HepG2 (cell line): ENCODE results near the gene ARHGEF38.

Experiments
- BHLHE40 ChIP-seq: IDR thresholded peaks from 2 replicates; pipeline ENCODE4 v1.6.1; 2011; ENCODE audit warnings: low read length, improper control_type of control experiment
- POLR2A ChIP-seq, 2 experiments: IDR thresholded peaks; 2 replicates each; pipeline ENCODE4 v1.6.1; 2011; ENCODE audit warnings: low read depth in 2 of 2, low read length in 2 of 2, mild to moderate bottlenecking in 1 of 2, moderate library complexity in 1 of 2; ENCODE audit not compliant: insufficient read depth in 1 of 2
- RNF2 ChIP-seq: fragments of 450-650 bp; conservative IDR thresholded peaks from 2 replicates; pipeline ENCODE4 v1.6.1; 2016; ENCODE audit warnings: low read depth
- ZNF326 ChIP-seq: sonication (generic); formaldehyde crosslinking; IDR thresholded peaks from 2 replicates; pipeline ENCODE4 v1.4.0; 2020; ENCODE audit warnings: missing genetic modification reagents, borderline replicate concordance
- TF ChIP-seq, protein P1 (sequence below): sonication (generic); formaldehyde crosslinking; IDR thresholded peaks from 2 replicates; pipeline ENCODE4 v1.5.0; 2020; ENCODE audit warnings: mild to moderate bottlenecking, missing genetic modification reagents, moderate library complexity
- TF ChIP-seq, protein P2 (sequence below): sonication (generic); formaldehyde crosslinking; IDR thresholded peaks from 2 replicates; pipeline ENCODE4 v1.4.0; 2020; ENCODE audit warnings: missing genetic modification reagents

DNA sequence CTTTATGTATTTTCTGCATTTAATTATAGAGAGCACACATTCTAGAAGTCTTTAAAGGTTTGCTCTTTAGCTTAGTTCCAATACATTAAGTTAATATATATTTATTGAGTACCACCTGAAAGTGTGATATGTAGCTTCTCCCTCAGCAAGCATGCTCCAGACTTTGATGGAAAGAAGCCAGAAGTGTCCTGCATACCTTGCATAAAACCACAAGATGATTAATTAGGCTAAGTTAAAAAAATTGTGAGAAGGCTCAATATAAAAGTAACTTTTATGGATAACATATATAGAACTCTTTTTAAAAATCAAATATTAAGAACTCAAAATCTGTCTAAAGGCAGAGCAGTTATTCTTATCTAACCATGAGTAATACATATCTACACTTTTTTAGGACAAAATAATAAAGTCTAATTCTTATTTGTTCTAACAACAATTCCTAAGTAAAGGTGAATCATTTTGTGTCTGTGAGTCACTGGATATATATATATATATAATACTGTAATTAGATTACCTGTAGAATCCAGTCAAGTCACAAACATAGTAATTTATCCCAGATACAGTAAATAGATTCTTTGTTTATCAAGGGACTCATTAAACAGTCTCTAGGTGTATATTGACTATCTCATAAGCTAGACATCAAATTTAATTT, 104.8 kb downstream of the ARHGEF38 start:
- TF ChIP-seq ZNF326 (no peak), POLR2A (IDR thresholded peaks at IDR 0.05; ENCODE audit: insufficient read depth in 1 of 2, low read depth in 2 of 2, low read length in 2 of 2) (no peak), RNF2 (no peak), BHLHE40 (no peak)
- TF ChIP-seq, protein P1, sequence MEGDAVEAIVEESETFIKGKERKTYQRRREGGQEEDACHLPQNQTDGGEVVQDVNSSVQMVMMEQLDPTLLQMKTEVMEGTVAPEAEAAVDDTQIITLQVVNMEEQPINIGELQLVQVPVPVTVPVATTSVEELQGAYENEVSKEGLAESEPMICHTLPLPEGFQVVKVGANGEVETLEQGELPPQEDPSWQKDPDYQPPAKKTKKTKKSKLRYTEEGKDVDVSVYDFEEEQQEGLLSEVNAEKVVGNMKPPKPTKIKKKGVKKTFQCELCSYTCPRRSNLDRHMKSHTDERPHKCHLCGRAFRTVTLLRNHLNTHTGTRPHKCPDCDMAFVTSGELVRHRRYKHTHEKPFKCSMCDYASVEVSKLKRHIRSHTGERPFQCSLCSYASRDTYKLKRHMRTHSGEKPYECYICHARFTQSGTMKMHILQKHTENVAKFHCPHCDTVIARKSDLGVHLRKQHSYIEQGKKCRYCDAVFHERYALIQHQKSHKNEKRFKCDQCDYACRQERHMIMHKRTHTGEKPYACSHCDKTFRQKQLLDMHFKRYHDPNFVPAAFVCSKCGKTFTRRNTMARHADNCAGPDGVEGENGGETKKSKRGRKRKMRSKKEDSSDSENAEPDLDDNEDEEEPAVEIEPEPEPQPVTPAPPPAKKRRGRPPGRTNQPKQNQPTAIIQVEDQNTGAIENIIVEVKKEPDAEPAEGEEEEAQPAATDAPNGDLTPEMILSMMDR (CRISPR knock-in tag): no peak
- TF ChIP-seq, protein P2, sequence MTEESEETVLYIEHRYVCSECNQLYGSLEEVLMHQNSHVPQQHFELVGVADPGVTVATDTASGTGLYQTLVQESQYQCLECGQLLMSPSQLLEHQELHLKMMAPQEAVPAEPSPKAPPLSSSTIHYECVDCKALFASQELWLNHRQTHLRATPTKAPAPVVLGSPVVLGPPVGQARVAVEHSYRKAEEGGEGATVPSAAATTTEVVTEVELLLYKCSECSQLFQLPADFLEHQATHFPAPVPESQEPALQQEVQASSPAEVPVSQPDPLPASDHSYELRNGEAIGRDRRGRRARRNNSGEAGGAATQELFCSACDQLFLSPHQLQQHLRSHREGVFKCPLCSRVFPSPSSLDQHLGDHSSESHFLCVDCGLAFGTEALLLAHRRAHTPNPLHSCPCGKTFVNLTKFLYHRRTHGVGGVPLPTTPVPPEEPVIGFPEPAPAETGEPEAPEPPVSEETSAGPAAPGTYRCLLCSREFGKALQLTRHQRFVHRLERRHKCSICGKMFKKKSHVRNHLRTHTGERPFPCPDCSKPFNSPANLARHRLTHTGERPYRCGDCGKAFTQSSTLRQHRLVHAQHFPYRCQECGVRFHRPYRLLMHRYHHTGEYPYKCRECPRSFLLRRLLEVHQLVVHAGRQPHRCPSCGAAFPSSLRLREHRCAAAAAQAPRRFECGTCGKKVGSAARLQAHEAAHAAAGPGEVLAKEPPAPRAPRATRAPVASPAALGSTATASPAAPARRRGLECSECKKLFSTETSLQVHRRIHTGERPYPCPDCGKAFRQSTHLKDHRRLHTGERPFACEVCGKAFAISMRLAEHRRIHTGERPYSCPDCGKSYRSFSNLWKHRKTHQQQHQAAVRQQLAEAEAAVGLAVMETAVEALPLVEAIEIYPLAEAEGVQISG: no peak
